GM12878 (cell line): ENCODE results near the gene HHAT. TPM values are rescaled to one million over a fixed set of nuclear protein-coding genes. Genes with fewer than 3 reads are reported as not detected.

Source experiments
- ATAC-seq: fragments of 200-7000 bp; cut with Tn5 transposase; 3 replicates; pipeline ENCODE4 v1.9.1; 2020; ENCODE audit warnings: mild to moderate bottlenecking, moderate library complexity
- BruUV-seq: library from RNA; stranded (reverse); fragments of 400-500 nt; replicated peaks from 2 replicates; lab custom pipeline; 2021; lab: Mats Ljungman, UMichigan
- CTCF ChIA-PET: fragments of 300-600 bp; sonication (Branson Sonifier 250); formaldehyde crosslinking; extraction: SDS; loops from one replicate; lab custom pipeline; 2021; ENCODE audit warnings: inconsistent platforms; lab: Yijun Ruan, JAX
- POLR2A ChIA-PET: fragments of 350-600 bp; formaldehyde crosslinking; extraction: SDS; loops from one replicate; lab custom pipeline; 2021; ENCODE audit warnings: inconsistent platforms; lab: Charles Lee
- RAD21 ChIA-PET: fragments of 300-600 bp; sonication (Branson Sonifier 250); formaldehyde crosslinking; loops from one replicate; lab custom pipeline; 2023; ENCODE audit warnings: antibody characterized with exemption; ENCODE audit not compliant: unreplicated experiment; lab: Charles Lee
- SMC1A ChIA-PET: fragments of 300-600 bp; sonication (Branson Sonifier 250); formaldehyde crosslinking; loops from one replicate; lab custom pipeline; 2023; ENCODE audit not compliant: unreplicated experiment, uncharacterized antibody; lab: Charles Lee
- DNase-seq: peaks from one replicate; pipeline ENCODE4 v3.0.0-alpha.2; 2011; ENCODE audit warnings: low read depth, low spot score
- FAIRE-seq: peaks from 3 replicates; lab custom pipeline; 2011; peaks lifted over from hg19 to GRCh38; lab: Jason Lieb, UNC
- H2AFZ ChIP-seq: 2 replicates; pipeline ENCODE4 v1.6.0; 2011; ENCODE audit warnings: low read depth, low read length, control low read depth; ENCODE audit not compliant: control insufficient read depth
- H3K27ac ChIP-seq: 2 replicates; pipeline ENCODE4 v1.5.1; 2011; ENCODE audit warnings: control low read depth; ENCODE audit not compliant: control insufficient read depth, insufficient read depth
- H3K27me3 ChIP-seq, 2 experiments: replicated peaks in 1 of 2; 2 replicates each; pipeline versions ENCODE4 v1.6.0 to v1.6.1; 2011; ENCODE audit warnings: low read length in 1 of 2; ENCODE audit not compliant: control insufficient read depth in 2 of 2, insufficient read depth in 2 of 2
- H3K36me3 ChIP-seq, 2 experiments: 2 replicates each; pipeline ENCODE4 v1.5.1; 2011; ENCODE audit warnings: low read length in 1 of 2; ENCODE audit not compliant: control insufficient read depth in 2 of 2, insufficient read depth in 2 of 2
- H3K4me1 ChIP-seq: 2 replicates; pipeline ENCODE4 v1.6.1; 2011; ENCODE audit warnings: mild to moderate bottlenecking, low read length, moderate library complexity, mixed read lengths; ENCODE audit not compliant: control insufficient read depth, insufficient read depth
- H3K4me2 ChIP-seq: 2 replicates; pipeline ENCODE4 v1.6.0; 2011; ENCODE audit warnings: control low read depth; ENCODE audit not compliant: control insufficient read depth, insufficient read depth
- H3K4me3 ChIP-seq: fragments of 200-600 bp; sonication (generic); 2 replicates; pipeline ENCODE4 v1.5.1; 2016
- H3K79me2 ChIP-seq: 2 replicates; pipeline ENCODE4 v1.6.0; 2011; ENCODE audit warnings: low read length; ENCODE audit not compliant: control insufficient read depth, insufficient read depth
- H3K9ac ChIP-seq: 2 replicates; pipeline ENCODE4 v1.8.0; 2011; ENCODE audit warnings: low read length, control low read depth, mixed read lengths; ENCODE audit not compliant: control insufficient read depth, insufficient read depth
- H3K9me3 ChIP-seq: replicated peaks from 3 replicates; pipeline ENCODE4 v1.5.1; 2011; ENCODE audit warnings: mild to moderate bottlenecking, low read length; ENCODE audit not compliant: control insufficient read depth, insufficient read depth
- H4K20me1 ChIP-seq: 2 replicates; pipeline ENCODE4 v1.6.0; 2011; ENCODE audit not compliant: control insufficient read depth, insufficient read depth
- SP1 ChIP-seq: IDR thresholded peaks from one replicate; pipeline ENCODE4 v1.6.1; 2011; ENCODE audit warnings: low read depth, low read length
- SREBF2 ChIP-seq: IDR thresholded peaks from 2 replicates; pipeline ENCODE4 v1.6.1; 2012; ENCODE audit warnings: mild to moderate bottlenecking, low read length
- WGBS: methylation state at CpG from one replicate; pipeline ENCODE4 v1.1.6; 2016; ENCODE audit warnings: low lambda C conversion rate; ENCODE audit not compliant: insufficient replicate concordance, insufficient coverage; ENCODE audit errors: missing lambda C conversion rate; 5-methylcytosine and 5-hydroxymethylcytosine counted together
- in situ Hi-C: fragments of 300-500 bp; cut with MboI; formaldehyde crosslinking; loops from 9 replicates; pipeline ENCODE4 v1.14.3; 2018; ENCODE audit warnings: mixed read lengths
- intact Hi-C: fragments of 100-400 bp; cut with micrococcal nuclease; formaldehyde crosslinking; loops from one replicate; pipeline ENCODE4 v1.14.2; 2022; ENCODE audit not compliant: unreplicated experiment
- polyA plus RNA-seq, 11 experiments: library from polyadenylated mRNA; depleted of rRNA in 4 of 11; unstranded in 6 of 11; stranded (reverse) in 5 of 11; fragments of >200 nt; fragmentation: Nextera tagmentation in 4 of 11; fragmentation: Illumina TruSeq in 1 of 11; extraction: Ambion mirVana in 4 of 11; extraction: Trizol in 1 of 11; gene quantifications; 1 replicate in 1 of 11; 2 replicates in 10 of 11; pipeline versions ENCODE4 v1.2.1 to v1.2.3, GENCODE V29; 2011 to 2016; ENCODE audit warnings: inconsistent platforms in 2 of 11, missing spikeins in 2 of 11, low read depth in 1 of 11
- total RNA-seq, 4 experiments: library from RNA; depleted of rRNA in 3 of 4; stranded (reverse); fragments of >200 nt in 3 of 4; fragmentation: Illumina TruSeq in 1 of 4; extraction: Trizol in 1 of 4; gene quantifications; 2 replicates each; pipeline versions ENCODE4 v1.2.1 to v1.2.3, GENCODE V29; 2013 to 2021
- TF ChIP-seq, protein P1 (sequence below): fragments of 450-650 bp; IDR thresholded peaks from 2 replicates; pipeline ENCODE4 v1.6.1; 2016; ENCODE audit warnings: mild to moderate bottlenecking, moderate library complexity, borderline replicate concordance
- TF ChIP-seq, protein P2 (sequence below): fragments of 450-650 bp; IDR thresholded peaks from 2 replicates; pipeline ENCODE4 v1.6.1; 2017; ENCODE audit warnings: mild to moderate bottlenecking, moderate library complexity

The HHAT gene
- total and polyA plus RNA-seq, 10 of the 15 experiments (the other 5 are each of a cell fraction or from before 2014, with no cell fraction given), result 1.2 to 37.6 (median 2.6) TPM

DNA sequence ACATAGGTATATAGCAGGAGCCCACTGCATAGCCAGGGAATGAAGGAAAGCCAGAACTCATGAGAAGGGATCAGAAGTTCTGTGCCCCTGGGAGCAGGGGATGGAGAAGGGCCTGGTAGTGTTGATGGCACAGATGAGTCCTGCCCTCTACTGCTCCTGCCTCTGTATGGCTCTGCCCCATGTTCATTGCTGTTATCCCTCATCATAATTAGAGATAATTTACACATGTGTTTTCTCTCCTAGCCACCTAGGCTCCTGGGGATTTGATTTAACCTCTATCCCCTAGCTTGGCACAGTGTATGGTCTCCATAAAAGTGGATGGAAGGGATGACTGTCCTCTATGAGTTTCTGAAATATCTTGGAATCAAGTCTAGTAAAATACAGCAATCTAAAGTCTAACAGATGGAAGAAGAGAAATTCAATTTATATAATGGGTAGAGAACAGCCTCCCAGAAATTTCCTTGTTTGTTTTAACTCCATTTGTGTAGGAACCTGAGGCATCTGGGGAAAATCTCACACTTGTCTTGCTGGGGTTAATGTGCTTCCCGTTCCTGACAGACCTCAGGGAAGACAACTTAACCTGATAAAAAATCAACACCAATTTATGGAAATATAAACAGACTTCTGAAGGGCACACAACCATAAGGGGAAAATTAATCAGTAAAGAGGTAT lies 393.8 kb downstream of the HHAT start:
- H3K4me3 ChIP-seq, result no peak overlapping the region
- ChIA-PET CTCF (no interaction called here), SMC1A (no interaction called here)
- in situ Hi-C loops, result no loop called here
- H3K36me3 ChIP-seq, result no peaks in the 10 kb centered on the region
- H3K4me1 ChIP-seq, result no peaks in the 10 kb centered on the region
- TF ChIP-seq SP1 (no peak), SREBF2 (no peak)
- TF ChIP-seq, protein P1, sequence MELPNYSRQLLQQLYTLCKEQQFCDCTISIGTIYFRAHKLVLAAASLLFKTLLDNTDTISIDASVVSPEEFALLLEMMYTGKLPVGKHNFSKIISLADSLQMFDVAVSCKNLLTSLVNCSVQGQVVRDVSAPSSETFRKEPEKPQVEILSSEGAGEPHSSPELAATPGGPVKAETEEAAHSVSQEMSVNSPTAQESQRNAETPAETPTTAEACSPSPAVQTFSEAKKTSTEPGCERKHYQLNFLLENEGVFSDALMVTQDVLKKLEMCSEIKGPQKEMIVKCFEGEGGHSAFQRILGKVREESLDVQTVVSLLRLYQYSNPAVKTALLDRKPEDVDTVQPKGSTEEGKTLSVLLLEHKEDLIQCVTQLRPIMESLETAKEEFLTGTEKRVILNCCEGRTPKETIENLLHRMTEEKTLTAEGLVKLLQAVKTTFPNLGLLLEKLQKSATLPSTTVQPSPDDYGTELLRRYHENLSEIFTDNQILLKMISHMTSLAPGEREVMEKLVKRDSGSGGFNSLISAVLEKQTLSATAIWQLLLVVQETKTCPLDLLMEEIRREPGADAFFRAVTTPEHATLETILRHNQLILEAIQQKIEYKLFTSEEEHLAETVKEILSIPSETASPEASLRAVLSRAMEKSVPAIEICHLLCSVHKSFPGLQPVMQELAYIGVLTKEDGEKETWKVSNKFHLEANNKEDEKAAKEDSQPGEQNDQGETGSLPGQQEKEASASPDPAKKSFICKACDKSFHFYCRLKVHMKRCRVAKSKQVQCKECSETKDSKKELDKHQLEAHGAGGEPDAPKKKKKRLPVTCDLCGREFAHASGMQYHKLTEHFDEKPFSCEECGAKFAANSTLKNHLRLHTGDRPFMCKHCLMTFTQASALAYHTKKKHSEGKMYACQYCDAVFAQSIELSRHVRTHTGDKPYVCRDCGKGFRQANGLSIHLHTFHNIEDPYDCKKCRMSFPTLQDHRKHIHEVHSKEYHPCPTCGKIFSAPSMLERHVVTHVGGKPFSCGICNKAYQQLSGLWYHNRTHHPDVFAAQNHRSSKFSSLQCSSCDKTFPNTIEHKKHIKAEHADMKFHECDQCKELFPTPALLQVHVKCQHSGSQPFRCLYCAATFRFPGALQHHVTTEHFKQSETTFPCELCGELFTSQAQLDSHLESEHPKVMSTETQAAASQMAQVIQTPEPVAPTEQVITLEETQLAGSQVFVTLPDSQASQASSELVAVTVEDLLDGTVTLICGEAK, result no peak
- TF ChIP-seq, protein P2, sequence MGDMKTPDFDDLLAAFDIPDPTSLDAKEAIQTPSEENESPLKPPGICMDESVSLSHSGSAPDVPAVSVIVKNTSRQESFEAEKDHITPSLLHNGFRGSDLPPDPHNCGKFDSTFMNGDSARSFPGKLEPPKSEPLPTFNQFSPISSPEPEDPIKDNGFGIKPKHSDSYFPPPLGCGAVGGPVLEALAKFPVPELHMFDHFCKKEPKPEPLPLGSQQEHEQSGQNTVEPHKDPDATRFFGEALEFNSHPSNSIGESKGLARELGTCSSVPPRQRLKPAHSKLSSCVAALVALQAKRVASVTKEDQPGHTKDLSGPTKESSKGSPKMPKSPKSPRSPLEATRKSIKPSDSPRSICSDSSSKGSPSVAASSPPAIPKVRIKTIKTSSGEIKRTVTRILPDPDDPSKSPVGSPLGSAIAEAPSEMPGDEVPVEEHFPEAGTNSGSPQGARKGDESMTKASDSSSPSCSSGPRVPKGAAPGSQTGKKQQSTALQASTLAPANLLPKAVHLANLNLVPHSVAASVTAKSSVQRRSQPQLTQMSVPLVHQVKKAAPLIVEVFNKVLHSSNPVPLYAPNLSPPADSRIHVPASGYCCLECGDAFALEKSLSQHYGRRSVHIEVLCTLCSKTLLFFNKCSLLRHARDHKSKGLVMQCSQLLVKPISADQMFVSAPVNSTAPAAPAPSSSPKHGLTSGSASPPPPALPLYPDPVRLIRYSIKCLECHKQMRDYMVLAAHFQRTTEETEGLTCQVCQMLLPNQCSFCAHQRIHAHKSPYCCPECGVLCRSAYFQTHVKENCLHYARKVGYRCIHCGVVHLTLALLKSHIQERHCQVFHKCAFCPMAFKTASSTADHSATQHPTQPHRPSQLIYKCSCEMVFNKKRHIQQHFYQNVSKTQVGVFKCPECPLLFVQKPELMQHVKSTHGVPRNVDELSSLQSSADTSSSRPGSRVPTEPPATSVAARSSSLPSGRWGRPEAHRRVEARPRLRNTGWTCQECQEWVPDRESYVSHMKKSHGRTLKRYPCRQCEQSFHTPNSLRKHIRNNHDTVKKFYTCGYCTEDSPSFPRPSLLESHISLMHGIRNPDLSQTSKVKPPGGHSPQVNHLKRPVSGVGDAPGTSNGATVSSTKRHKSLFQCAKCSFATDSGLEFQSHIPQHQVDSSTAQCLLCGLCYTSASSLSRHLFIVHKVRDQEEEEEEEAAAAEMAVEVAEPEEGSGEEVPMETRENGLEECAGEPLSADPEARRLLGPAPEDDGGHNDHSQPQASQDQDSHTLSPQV, result no peak
- TF ChIP-seq, all 136 proteins: peak for 0
- H3K9me3 ChIP-seq, result no peaks in the 10 kb centered on the region
- no peak for ATAC-seq
- no peak for FAIRE-seq
- H3K79me2 ChIP-seq, result no peaks in the 10 kb centered on the region
- intact Hi-C loops, result no loop called here
- no peaks in the 10 kb centered on the region for H3K27me3 ChIP-seq
- POLR2A ChIA-PET, result no interaction called here
- no peak overlapping the region for H3K4me2 ChIP-seq
- 0% methylated on average over 1 of the region's 1 CpG for WGBS
- H3K9ac ChIP-seq, result no peak overlapping the region
- RAD21 ChIA-PET, result no interaction called here
- H4K20me1 ChIP-seq, result no peaks in the 10 kb centered on the region
- H2AFZ ChIP-seq, result no peak overlapping the region
- no peak for DNase-seq
- H3K27ac ChIP-seq, result no peak overlapping the region
- no TSS peak for BruUV-seq
